Mucosa of descending colon (tissue), 3 donors: ENCODE results near the gene ENPP7. TPM values are rescaled to one million over a fixed set of nuclear protein-coding genes. Genes with fewer than 3 reads are reported as not detected.

Experiments
- ATAC-seq: fragments of 200-7000 bp; cut with Tn5 transposase; one replicate; pipeline ENCODE4 v1.9.1; 2020; ENCODE audit warnings: mild to moderate bottlenecking, moderate library complexity
- DNase-seq, 3 donors: peaks; one replicate each; pipeline ENCODE4 v3.0.0-alpha.2; 2020
- H3K36me3 ChIP-seq: fragments of 200-600 bp; one replicate; pipeline ENCODE4 v1.8.0; 2021; ENCODE audit warnings: low read depth, mild to moderate bottlenecking
- H3K4me1 ChIP-seq: fragments of 200-600 bp; one replicate; pipeline ENCODE4 v1.8.0; 2021; ENCODE audit warnings: low read depth, mild to moderate bottlenecking
- H3K4me3 ChIP-seq: fragments of 200-600 bp; one replicate; pipeline ENCODE4 v1.8.0; 2021; ENCODE audit warnings: mild to moderate bottlenecking
- H3K9me3 ChIP-seq: fragments of 200-600 bp; one replicate; pipeline ENCODE4 v1.8.0; 2021; ENCODE audit warnings: mild to moderate bottlenecking
- intact Hi-C, 2 donors: fragments of 100-400 bp; cut with DNase I in 1 of 2; cut with micrococcal nuclease in 1 of 2; formaldehyde crosslinking; loops; one replicate each; pipeline versions ENCODE4 v1.11.0 to v1.11.1; 2022; cut with DNase I, micrococcal nuclease
- total RNA-seq, 3 donors: library from RNA; stranded (reverse); fragmentation: NEBNext Ultra II Directional in 2 of 3; extraction: Animal tissue kit (Norgen Biotek cat#: 25700) in 2 of 3; gene quantifications; one replicate each; pipeline versions ENCODE4 v1.2.1 to v1.2.4, GENCODE V29; 2021 to 2023
- TF ChIP-seq, protein P1 (sequence below): fragments of 200-600 bp; IDR thresholded peaks from one replicate; pipeline ENCODE4 v1.8.0; 2022; ENCODE audit warnings: antibody characterized with exemption, mild to moderate bottlenecking
- donor health status: DM: no; HTN: no; CAD: no; lungs with moderate emphysema.
- donor health status: DM: no; HTN: no; CAD: no.
- donor health status: DM: no; HTN: yes; CAD: no.

ENPP7 gene
- total RNA-seq, 3 donors from 2014 or later, result not detected

- ATAC-seq, result no peak
- Histone ChIP-seq H3K36me3 (no peaks in the 10 kb centered on the region), H3K4me3 (no peak overlapping the region), H3K9me3 (no peaks in the 10 kb centered on the region), H3K4me1 (peaks cover 3% of the 10 kb centered on the region)
- DNase-seq, result no peak
- intact Hi-C loops, result no loop called here
- TF ChIP-seq, protein P1, sequence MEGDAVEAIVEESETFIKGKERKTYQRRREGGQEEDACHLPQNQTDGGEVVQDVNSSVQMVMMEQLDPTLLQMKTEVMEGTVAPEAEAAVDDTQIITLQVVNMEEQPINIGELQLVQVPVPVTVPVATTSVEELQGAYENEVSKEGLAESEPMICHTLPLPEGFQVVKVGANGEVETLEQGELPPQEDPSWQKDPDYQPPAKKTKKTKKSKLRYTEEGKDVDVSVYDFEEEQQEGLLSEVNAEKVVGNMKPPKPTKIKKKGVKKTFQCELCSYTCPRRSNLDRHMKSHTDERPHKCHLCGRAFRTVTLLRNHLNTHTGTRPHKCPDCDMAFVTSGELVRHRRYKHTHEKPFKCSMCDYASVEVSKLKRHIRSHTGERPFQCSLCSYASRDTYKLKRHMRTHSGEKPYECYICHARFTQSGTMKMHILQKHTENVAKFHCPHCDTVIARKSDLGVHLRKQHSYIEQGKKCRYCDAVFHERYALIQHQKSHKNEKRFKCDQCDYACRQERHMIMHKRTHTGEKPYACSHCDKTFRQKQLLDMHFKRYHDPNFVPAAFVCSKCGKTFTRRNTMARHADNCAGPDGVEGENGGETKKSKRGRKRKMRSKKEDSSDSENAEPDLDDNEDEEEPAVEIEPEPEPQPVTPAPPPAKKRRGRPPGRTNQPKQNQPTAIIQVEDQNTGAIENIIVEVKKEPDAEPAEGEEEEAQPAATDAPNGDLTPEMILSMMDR, result no peak
These were observed 37.3 kb upstream of the ENPP7 start for GRCh38 chr17:79693419-79693818.

DNA sequence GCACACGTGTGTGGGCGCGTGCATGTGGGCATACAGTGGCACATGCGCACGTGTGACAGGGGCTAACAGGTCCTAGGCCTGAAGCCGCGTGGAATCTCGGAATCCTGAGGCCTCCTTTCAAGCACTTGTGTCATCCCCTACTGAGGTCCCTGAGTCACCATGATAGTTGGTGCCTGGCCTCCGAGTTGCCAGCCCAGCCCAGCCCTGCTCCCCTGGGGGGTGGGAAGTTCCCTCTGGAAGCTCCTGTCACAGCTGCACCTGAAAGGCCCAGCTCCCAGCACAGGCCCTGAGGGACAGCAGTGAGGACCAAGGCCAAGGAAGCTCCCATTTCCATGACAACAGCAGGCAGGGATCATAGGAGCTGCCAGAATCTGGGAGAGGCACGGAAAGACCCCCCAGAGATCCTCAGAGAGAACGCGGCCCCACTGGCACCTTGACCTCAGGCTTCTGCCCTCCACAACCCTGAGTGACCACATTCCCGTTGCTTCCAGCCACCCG lies 35.4 kb upstream of the ENPP7 start:
- H3K4me3 ChIP-seq, result no peak overlapping the region
- H3K36me3 ChIP-seq, result no peaks in the 10 kb centered on the region
- peaks cover 3% of the 10 kb centered on the region for H3K4me1 ChIP-seq
- TF ChIP-seq, protein P1, result no peak
- intact Hi-C loops, result no loop called here
- DNase-seq, result no peak
- no peaks in the 10 kb centered on the region for H3K9me3 ChIP-seq
- no peak for ATAC-seq

DNA sequence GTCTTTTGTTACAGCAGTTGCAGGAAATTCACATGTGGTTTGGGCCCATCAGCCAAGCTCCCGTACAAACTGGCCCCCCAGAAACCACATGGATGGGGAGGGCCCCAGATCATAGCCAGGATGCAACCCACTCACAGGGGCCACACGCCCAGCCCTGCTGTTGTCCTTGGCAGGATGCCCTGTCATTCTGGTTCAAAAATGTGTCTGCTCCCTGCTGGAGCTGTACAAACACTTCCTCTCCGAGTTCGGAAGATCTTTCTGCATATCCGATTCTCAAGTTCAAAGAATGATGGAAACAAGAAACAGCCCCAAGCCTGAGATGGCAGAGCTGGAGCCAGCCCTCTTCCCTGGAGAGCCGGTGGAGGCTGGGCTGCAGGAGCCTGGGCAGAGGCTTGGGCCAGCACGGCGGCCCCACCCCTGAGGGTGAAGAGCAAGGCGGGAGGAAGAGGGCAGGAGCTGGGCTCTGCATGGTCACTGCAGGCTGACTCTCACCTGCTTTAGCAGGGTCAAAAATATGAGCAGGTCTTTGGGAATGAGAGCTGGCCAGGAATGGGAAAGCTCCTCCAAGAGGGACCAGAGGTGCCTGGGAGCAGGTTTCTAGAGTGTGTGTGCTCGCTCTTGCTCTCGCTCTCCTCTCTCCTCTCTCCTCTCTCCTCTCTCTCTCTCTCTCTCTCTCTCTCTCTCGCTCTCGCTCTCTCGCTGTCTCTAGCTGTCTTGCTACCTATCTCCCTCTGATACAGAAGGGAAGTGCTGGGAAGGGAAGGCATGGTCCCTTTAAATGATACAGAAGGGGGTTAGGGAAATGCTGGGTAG lies 34.7 kb upstream of the ENPP7 start:
- Histone ChIP-seq H3K9me3 (no peaks in the 10 kb centered on the region), H3K4me3 (no peak overlapping the region), H3K36me3 (no peaks in the 10 kb centered on the region), H3K4me1 (peaks cover 3% of the 10 kb centered on the region)
- DNase-seq, result no peak
- intact Hi-C loops, result no loop called here
- TF ChIP-seq, protein P1, result no peak
- no peak for ATAC-seq

GRCh38 chr17:79696610-79696982 lies 34.1 kb upstream of the ENPP7 start:
- Histone ChIP-seq H3K36me3 (no peaks in the 10 kb centered on the region), H3K4me3 (no peak overlapping the region), H3K9me3 (no peaks in the 10 kb centered on the region), H3K4me1 (peaks cover 3% of the 10 kb centered on the region)
- DNase-seq (no peak), ATAC-seq (no peak)
- intact Hi-C loops, result no loop called here
- TF ChIP-seq, protein P1, result no peak

- Histone ChIP-seq H3K36me3 (no peaks in the 10 kb centered on the region), H3K4me3 (no peak overlapping the region), H3K9me3 (no peaks in the 10 kb centered on the region), H3K4me1 (peaks cover 3% of the 10 kb centered on the region)
- TF ChIP-seq, protein P1, result no peak
- DNase-seq (no peak), ATAC-seq (no peak)
- intact Hi-C loops, result no loop called here
These were observed 32.4 kb upstream of the ENPP7 start for GRCh38 chr17:79698146-79698846.
